Ramos (cell line): ENCODE measurements around the gene LSM10.

Experiments used
- in situ Hi-C: fragments of 300-500 bp; cut with MboI; formaldehyde crosslinking; loops from one replicate; pipeline ENCODE4 v1.14.3; 2022; ENCODE audit warnings: low sequenced_read_pairs; ENCODE audit not compliant: unreplicated experiment

Gene LSM10

GRCh38 chr1:36355811-36356210 lies 41.9 kb downstream of the LSM10 start:
- in situ Hi-C loops, result no loop called here

- in situ Hi-C loops, result no loop called here
Measured at GRCh38 chr1:36354486-36354885, 43.2 kb downstream of the LSM10 start.

- in situ Hi-C loops, result no loop called here
Measured at GRCh38 chr1:36352910-36353878, 44.5 kb downstream of the LSM10 start.

GRCh38 chr1:36352125-36352909 lies 45.4 kb downstream of the LSM10 start:
- in situ Hi-C loops, result no loop called here

- in situ Hi-C loops, result no loop called here
Measured at GRCh38 chr1:36351227-36351977, 46.3 kb downstream of the LSM10 start.

- in situ Hi-C loops, result no loop called here
Measured at GRCh38 chr1:36350659-36351226, 47.0 kb downstream of the LSM10 start.

GRCh38 chr1:36349839-36350238 lies 47.9 kb downstream of the LSM10 start:
- in situ Hi-C loops, result loop anchor here (5.0 kb wide), 1 partner anchor 67 kb away; no protein-coding TSS in a partner anchor

GRCh38 chr1:36349241-36349671 lies 48.5 kb downstream of the LSM10 start:
- in situ Hi-C loops, result loop anchor here (5.0 kb wide), 1 partner anchor 68 kb away; no protein-coding TSS in a partner anchor

GRCh38 chr1:36346741-36347370 lies 50.9 kb downstream of the LSM10 start:
- in situ Hi-C loops, result loop anchor here (5.0 kb wide), 1 partner anchor 70 kb away; no protein-coding TSS in a partner anchor

GRCh38 chr1:36345353-36345752 lies 52.4 kb downstream of the LSM10 start:
- in situ Hi-C loops, result loop anchor here (5.0 kb wide), 1 partner anchor 72 kb away; no protein-coding TSS in a partner anchor

- in situ Hi-C loops, result no loop called here
Measured at GRCh38 chr1:36344395-36344680, 53.4 kb downstream of the LSM10 start.

- in situ Hi-C loops, result no loop called here
Measured at GRCh38 chr1:36343651-36344394, 53.9 kb downstream of the LSM10 start.
